GM19099 (cell line): ENCODE results near the gene PLEKHN1.

ENCODE experiments used
- POLR2A ChIP-seq: IDR thresholded peaks from 3 replicates; pipeline ENCODE4 v1.6.1; 2011; ENCODE audit warnings: low read depth; ENCODE audit not compliant: insufficient read length; ENCODE audit errors: extremely low read depth

Gene PLEKHN1

DNA sequence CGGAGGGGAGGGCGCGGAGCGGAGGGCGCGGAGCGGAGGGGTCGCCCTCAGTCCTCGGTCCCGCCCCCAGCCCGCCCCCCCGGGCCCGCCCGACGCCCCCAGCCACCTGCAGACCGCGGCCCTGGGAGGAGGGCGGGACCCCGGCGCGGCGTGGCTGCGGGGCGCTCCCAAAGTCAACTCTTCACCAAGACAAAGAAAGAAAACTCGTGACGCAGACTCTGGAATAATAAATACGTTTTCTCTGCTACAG lies 32.4 kb downstream of the PLEKHN1 start:
- TF ChIP-seq POLR2A, result no peak

DNA sequence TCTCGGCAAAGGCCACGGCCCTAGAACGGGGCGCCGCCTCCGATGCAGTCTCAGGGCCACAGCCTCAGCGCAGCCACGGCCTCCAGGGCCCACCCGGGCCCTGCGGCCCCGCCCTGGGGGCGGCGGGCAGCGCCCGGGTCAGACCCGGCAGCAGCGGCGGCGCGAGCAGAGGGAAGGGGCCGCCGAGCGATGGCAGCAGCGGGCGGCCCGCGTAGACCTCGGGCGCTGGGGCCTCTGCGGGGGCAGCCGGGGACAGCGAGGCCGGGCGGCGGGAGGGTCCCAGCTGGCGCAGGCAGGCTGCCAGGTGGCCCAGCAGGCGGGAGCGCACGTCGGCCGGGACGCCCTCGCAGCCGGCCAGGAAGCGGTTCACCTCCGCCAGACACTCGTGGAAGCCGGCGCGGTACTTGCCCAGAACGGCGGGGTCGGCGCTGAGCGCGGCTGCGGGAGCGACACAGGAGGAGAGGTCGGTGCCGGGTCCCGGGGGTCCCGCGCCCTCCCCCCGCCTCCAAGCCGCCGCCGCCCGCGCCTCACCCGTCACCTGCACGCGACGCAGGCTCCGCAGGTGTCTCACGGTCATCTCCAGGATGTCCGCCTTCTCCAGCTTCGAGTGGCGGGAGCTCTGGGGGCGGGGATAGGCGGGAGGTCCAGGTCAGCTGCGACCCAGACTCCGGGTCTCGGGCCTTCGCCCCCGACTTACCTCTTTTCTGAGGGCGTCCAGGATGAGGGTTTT lies 32.9 kb downstream of the PLEKHN1 start:
- no peak for TF ChIP-seq POLR2A

DNA sequence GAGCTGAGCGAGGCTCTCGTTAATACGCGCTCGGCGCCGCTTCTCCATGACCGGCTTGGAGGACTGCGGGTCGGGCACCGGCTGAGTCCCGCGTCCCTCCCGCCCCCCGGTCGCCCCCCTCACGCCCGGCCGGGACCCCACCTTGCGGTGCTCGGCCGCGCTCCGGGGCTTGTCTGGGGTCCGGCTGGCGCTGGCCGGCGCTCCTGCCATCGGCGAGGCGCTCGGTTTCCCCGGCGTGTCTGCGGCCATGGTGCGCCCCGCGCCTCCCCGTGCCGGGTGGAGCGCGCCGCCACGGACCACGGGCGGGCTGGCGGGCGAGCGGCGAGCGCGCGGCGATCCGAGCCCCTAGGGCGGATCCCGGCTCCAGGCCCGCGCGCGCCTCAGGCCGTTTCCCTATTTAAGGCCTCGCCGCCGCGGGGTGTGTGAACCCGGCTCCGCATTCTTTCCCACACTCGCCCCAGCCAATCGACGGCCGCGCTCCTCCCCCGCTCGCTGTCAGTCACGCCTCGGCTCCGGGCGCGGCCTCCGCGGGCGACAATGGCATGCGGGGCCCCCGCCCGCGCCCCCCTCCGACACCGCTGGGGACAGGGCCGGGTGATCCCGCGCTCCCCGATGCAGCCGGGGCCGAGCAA lies 33.6 kb downstream of the PLEKHN1 start, which contains the start of gene HES4:
Gene HES4 (minus strand): TSS at position 373 of the 632 bp plus-strand sequence. CDS start 124 bp downstream, at position 249.
- TF ChIP-seq POLR2A, result peak; percentile 57

DNA sequence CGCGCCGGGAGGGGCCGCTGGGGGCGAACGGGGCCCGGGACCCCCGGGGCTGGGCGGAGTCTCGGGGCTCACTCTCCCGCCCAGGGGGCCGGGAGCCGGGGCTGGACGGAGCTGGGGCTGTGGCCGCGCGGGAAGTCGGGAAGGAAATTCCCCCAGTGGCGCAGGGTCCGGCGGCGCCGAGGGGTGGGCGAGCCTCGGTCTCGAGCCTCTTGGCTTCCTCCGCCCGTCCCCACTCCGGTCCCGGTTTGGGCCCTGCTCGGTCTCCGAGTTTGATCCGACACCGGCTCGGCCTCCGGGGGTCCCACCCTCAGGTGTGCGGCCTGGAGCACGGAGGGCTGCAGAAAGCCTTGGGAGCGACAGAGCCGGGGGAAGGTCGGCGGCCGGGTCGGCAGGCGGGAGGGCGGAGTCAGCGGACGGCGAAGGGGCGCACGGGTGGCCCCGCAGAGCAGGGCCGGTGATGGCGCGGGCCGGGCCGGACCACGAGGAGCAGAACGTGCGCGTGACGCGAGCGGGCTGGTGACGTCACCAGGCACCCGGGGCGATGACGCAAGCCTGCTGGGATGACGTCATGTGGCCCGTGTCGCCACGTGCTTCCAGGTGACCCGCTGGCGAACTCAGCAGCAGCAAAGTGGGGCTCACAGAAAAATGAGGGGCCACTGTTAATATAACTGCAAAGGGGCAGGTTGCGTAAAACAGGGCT lies 34.2 kb downstream of the PLEKHN1 start:
- no peak for TF ChIP-seq POLR2A

DNA sequence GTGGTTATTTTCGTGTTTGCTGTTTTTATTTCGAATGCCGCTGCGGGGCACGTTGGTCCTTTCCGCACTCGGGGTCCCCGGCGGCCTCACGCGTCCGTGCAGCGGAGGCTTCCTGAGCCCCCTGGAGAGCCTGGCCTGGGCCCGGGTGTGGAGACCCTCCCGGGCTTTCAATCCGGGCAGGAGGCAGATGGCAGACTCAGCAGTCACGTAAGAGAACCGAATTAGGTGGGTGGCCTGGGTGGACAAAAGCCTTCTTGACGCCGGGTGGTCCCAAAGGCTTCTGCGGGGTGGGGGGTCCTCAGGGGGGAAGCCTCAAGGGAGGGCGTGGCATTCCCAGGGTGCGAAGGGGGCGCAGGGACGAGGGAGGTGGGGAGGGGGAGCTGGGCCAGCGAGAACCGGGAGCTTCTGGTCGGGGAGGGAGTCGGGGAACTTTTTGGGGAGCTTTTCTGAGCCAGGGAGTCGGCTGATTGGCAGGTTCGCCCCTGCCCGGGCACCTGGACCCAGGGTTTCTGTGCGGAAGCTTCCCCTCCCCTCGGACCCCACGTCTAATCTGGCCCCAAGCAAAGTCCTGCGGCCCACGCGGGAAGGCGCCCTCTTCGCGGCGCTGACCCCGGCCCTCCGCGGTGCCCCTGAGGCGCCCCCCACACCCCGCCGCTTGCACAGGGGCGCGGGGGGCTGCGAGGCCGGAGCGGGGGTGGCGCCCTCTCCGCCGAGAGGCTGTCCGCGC lies 34.9 kb downstream of the PLEKHN1 start:
- no peak for TF ChIP-seq POLR2A

DNA sequence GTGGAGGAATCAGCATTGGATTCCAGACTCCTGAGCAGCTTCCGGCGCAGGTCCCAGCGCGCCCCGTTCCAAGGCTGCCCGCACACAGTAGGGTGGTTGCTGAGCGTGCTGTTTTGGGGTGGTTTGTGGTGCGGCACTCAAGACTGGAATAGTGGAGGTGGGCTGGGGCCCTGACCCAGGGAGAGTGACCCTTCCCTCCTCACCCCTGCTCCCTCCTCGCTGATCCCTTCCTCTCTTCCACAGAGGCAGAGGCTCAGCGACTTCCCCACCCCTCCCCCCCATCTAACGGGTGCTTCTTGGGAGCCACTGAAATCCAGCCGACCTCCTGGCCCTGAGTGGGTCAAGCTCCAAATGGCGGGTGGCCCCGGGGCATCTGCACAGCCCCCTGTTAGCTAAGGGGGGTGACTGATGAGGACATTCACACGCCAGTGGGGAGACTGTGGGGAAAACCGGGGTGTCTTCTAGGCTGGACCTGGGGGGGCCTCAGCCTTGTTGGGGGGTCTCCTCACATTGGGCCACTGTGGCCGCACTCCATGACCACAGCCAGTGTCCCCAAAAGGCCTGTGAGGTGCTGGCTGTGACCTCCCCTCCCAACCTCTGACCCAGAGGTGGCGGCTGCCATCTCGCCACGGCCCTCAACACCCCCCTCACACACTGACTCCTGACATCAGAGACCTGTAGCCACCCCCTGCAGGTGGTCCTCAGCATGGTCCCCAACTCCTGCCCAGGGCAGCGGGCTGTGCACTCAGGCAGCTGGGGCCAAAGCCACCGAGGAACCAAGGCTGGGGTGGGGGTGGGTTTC lies 37.5 kb downstream of the PLEKHN1 start:
- no peak for TF ChIP-seq POLR2A

DNA sequence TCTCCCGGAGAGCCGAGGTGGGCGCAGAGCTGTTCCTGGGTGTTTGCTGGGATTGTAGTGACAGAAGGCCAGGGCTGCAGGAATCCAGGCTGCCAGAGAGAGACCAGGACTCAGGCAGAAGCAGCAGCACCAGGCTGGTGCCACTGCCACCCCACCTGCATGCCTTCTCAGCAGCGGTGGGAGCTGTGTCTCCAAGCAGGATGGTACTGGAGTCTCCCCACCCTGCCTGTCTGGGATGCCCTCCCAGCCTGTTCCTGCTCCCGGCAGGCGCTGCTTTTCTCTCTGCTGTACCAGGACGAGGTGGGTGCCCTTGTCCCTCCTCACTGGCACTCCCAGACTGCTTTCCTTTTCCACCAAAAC lies 38.1 kb downstream of the PLEKHN1 start:
- TF ChIP-seq POLR2A, result no peak

DNA sequence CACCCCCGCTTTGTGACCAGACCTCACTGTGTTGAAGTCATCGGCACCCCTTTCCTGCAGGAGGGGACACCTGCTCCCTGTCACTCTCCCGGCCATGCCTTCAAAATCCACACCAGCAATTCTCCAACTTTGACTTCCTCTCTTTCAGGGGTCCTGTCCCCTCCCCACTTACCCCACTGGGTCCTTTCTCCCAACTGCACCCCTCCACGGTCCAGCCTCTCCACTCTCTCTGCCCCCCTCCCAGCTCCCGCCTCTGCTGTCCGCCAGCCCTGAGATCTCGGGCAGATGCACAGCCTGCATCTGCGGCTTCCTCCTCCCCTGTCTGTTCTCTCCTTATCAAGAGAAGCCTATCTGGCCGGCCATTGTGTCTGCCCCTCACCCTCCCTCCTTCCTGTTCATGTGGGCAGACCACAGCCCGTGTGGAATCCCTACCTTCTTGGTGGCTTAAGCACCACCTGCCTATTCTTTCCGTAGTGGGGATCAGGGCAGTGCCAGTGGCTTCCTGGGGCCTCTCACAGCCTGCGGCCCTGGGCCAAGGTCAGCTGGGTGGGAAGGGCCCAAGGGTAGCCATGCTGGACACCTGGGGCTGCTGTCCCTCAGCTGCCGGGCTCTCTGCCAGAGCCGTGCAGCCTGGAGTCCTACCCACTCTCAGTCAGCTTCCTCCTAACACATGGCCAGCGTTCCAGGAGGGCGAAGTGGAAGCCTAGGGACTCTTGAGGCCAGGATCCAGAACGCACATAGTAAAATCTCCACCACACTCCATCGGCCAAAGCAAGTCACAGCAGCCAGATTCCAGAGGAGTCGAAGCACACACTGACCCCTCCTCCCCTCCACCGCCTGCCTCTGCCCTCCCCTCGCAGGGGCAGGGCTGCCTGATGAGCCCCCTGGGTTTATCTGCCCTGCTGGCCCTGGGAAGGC lies 38.8 kb downstream of the PLEKHN1 start:
- no peak for TF ChIP-seq POLR2A

DNA sequence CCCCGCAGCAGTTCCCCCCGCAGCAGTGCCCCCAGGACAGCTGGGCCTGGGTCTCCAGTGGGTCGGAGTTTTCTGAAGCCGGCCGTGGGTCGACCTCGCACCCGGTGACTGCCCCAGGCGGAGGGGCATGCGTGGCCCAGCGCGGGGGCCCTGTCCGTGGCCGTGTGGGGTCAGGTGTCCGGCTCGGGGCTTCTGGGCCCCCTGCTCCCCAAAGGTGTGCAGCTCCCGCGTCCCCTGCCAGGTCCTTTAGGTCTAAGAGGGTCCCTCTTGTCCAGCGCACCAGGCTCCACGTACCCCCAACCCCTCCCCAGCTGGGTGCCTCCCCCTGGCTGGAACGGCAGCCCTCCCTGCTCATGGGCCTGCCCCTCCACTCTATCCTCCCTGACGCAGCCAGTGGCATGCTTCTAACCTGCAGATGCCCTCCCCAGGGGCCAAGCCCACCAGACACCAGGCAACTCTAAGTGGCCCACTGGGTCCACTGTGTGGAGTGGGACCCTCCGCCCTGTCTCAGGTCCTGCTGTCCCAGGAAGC lies 39.6 kb downstream of the PLEKHN1 start:
- TF ChIP-seq POLR2A, result no peak

DNA sequence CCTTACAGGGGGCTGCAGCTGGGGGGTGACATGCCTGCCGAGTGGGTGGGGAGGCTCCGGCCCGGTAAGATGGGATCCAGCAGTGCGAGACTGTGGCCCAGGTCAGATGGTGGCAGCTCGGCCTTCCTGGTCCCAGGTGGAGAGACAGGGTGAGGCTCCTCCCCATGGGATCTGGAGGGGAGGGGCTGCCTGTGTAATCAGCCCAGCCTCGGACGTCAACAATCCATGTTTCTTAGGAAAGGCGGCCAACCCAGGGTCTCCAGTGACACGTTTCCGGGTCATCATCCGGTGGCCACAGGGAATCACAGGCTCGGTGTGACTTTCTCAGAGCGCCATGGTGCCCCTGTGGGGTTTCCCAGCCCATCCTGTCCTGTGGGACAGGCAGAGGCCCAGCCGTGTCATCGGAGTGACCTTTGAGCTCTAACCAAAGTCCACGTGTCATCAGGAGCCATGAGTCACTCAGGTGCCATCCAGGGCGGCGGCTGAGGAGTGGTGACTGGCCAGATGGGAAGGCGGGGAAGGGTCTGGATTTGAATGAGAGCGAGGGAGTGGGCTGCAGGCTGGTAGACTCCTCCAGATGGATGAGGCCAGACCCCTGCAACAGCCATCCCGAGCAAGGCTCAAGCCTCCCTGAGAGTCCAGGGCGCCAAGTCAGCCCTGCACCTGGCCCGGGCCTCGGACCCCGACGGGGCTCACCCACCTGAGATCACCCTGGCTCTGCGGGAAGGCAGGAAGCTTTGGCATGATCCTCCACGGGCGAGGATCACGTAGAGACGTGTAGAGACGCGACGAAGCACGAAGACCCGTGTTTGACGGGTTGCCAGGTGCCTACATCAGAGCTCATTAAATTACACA lies 40.2 kb downstream of the PLEKHN1 start:
- no peak for TF ChIP-seq POLR2A

DNA sequence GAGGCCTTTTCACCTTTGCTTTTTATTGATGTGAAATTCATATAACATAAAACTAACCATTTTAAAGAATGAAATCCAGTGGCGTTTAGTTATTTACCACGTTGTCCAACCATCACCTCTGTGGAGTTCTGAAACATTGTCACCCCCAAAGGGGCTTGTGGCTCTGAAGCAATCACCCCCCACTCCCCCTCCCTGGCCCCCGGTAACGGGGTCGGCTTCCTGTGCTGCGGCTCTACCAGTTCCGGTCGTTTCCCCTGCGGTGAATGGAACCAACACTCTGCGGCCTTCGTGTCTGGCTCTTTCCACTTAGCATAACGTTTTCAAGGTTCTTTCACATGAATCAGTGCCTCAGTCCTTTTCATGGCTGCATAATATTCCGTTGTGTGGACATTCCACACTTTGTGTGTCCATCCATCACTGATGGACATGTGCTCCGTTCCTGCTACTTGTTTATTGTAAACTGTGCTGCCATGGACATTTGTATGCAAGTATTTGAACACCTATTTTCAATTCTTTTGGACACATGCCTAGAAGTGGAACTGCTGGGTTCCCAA lies 45.2 kb downstream of the PLEKHN1 start:
- TF ChIP-seq POLR2A, result no peak
